Measurements from ENCODE around the gene GRK4.

- TF ChIP-seq HDAC6 (IDR thresholded peaks at IDR 0.05; ENCODE audit: low read depth, low read length), result no peak
- no peak for TF ChIP-seq CTCF (IDR thresholded peaks at IDR 0.05; ENCODE audit: control extremely low read depth in 1 of 3, insufficient read depth in 1 of 3, low read depth in 1 of 3, low read length in 3 of 3)
- TF ChIP-seq FOSL1 (IDR thresholded peaks at IDR 0.05; ENCODE audit: insufficient read depth, low read depth, low read length), result no peak
- TF ChIP-seq GABPA (IDR thresholded peaks at IDR 0.05; ENCODE audit: borderline replicate concordance, insufficient read depth, low read length), result no peak
- no peak for TF ChIP-seq POLR2A (IDR thresholded peaks at IDR 0.05; ENCODE audit: control extremely low read depth in 1 of 2, low read depth in 2 of 2, low read length in 2 of 2)
Measured at GRCh38 chr4:3059943-3060342, 96.6 kb downstream of the GRK4 start.
